ENCODE results near the gene PTPRG. TPM values are rescaled to one million over a fixed set of nuclear protein-coding genes. Genes with fewer than 3 reads are reported as not detected.

Gene PTPRG
- total and polyA plus RNA-seq, 2 experiments from 2014 or later = 24.4 to 131 TPM

DNA sequence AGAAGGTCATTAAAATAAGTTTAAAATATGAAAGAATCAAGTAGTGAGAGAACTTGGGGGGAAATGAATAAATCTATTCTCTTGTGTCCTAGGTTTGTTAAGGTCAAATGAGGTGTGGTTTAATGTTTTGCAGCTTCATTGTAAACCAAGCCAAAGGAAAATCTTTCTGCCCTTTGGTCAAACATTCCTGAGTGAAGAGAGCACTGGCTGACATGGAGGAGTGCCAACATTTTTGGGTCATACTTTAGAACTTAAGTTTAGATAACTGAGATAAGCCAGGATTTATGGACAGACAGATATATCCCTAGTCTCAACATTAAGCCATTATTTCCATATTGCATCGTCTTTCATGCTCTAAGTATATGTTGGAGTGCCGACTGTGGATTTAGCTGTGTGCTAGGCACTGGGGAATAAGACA is 66.4 kb downstream of the PTPRG start (continued):
- TF ChIP-seq ETS1 (IDR thresholded peaks at IDR 0.05) = no peak
- TF ChIP-seq POLR2AphosphoS5 (IDR thresholded peaks at IDR 0.05; ENCODE audit: low read depth) = no peak
- no peak for TF ChIP-seq EZH2phosphoT487 (IDR thresholded peaks at IDR 0.05; ENCODE audit: unreplicated experiment)
- TF ChIP-seq STAT1 (IDR thresholded peaks at IDR 0.05; ENCODE audit: unreplicated experiment) = no peak
- no peak for TF ChIP-seq EZH2 (IDR thresholded peaks at IDR 0.05; ENCODE audit: low read depth, unreplicated experiment)

DNA sequence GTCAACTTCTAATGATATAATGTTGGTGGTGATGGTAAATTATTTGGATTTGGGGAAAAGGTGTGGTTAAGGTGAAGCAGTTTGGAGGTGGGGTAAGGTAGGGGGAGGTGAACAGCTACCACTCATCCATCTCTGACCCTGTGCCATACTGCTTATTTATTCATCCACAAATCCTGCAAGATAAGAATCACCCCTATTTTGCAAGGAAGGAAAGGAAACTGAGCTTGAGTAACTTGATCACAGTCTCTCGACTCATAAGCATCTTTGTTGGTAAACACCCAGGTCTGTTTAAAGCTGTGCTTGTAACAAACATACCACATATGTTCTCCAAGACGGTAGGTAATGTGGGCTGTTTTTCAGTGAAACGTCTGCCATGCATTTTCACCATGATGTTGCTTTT is 67.3 kb downstream of the PTPRG start:
- peaks cover 100% of the 10 kb centered on the region for H3K79me2 ChIP-seq (replicated peaks; ENCODE audit: insufficient read depth)
- Mint-ChIP-seq H3K4me1 (peaks cover 65% of the 10 kb centered on the region), H3K9me3 (peaks cover 4% of the 10 kb centered on the region; the same call in 1 of the 3 replicates), H3K36me3 (ENCODE audit: low read depth) (peaks cover 29% of the 10 kb centered on the region), H3K27me3 (ENCODE audit: insufficient read depth, low read depth, poor library complexity) (peaks cover 3% of the 10 kb centered on the region), H3K27ac (no peak overlapping the region), H3K4me3 (no peak overlapping the region)
- DNase-seq (ENCODE audit: low spot score) (no peak), ATAC-seq (no peak)
- no peak overlapping the region for H3K4me3 ChIP-seq
- no peak overlapping the region for H3K4me2 ChIP-seq
- H2AFZ ChIP-seq = no peak overlapping the region
- no peaks in the 10 kb centered on the region for H3K9me2 ChIP-seq (ENCODE audit: insufficient read depth)
- H3K36me3 ChIP-seq (ENCODE audit: insufficient read depth) = no peaks in the 10 kb centered on the region
- no peaks in the 10 kb centered on the region for H3K27me3 ChIP-seq (ENCODE audit: insufficient read depth)
- no peak overlapping the region for H3K27ac ChIP-seq (ENCODE audit: low read depth)
- no peak for TF ChIP-seq POLR2AphosphoS5 (IDR thresholded peaks at IDR 0.05; ENCODE audit: low read depth)
- no peak for TF ChIP-seq JUNB (IDR thresholded peaks at IDR 0.05; ENCODE audit: unreplicated experiment)
- no peak for TF ChIP-seq CTCF (conservative IDR thresholded peaks at IDR 0.05; ENCODE audit: low read depth in 2 of 2)
- TF ChIP-seq ETS1 (IDR thresholded peaks at IDR 0.05) = no peak
- TF ChIP-seq STAT1 (IDR thresholded peaks at IDR 0.05; ENCODE audit: unreplicated experiment) = no peak
- no peak for TF ChIP-seq EZH2 (IDR thresholded peaks at IDR 0.05; ENCODE audit: low read depth, unreplicated experiment)
- TF ChIP-seq, protein P1, sequence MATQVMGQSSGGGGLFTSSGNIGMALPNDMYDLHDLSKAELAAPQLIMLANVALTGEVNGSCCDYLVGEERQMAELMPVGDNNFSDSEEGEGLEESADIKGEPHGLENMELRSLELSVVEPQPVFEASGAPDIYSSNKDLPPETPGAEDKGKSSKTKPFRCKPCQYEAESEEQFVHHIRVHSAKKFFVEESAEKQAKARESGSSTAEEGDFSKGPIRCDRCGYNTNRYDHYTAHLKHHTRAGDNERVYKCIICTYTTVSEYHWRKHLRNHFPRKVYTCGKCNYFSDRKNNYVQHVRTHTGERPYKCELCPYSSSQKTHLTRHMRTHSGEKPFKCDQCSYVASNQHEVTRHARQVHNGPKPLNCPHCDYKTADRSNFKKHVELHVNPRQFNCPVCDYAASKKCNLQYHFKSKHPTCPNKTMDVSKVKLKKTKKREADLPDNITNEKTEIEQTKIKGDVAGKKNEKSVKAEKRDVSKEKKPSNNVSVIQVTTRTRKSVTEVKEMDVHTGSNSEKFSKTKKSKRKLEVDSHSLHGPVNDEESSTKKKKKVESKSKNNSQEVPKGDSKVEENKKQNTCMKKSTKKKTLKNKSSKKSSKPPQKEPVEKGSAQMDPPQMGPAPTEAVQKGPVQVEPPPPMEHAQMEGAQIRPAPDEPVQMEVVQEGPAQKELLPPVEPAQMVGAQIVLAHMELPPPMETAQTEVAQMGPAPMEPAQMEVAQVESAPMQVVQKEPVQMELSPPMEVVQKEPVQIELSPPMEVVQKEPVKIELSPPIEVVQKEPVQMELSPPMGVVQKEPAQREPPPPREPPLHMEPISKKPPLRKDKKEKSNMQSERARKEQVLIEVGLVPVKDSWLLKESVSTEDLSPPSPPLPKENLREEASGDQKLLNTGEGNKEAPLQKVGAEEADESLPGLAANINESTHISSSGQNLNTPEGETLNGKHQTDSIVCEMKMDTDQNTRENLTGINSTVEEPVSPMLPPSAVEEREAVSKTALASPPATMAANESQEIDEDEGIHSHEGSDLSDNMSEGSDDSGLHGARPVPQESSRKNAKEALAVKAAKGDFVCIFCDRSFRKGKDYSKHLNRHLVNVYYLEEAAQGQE (IDR thresholded peaks at IDR 0.05; ENCODE audit: unreplicated experiment) = no peak
- no peak for TF ChIP-seq ZNF114 (CRISPR knock-in tag; IDR thresholded peaks at IDR 0.05)
- peaks cover 55% of the 10 kb centered on the region for H3K4me1 ChIP-seq (ENCODE audit: insufficient read depth)
- H4K20me1 ChIP-seq (replicated peaks; ENCODE audit: insufficient read depth) = peaks cover 31% of the 10 kb centered on the region
- H3F3A ChIP-seq (replicated peaks; ENCODE audit: low read depth) = no peaks in the 10 kb centered on the region

Data from GM23338 (cell line).